Naive B cell (primary cell): ENCODE measurements around the gene PARVB. TPM values are rescaled to one million over a fixed set of nuclear protein-coding genes. Genes with fewer than 3 reads are reported as not detected.
"Not testable (repeated sequence)": the region's sequence is repeated elsewhere in the genome, so short reads cannot be mapped to it uniquely, and the experiment has no call there.

ENCODE experiments used
- ATAC-seq, 2 donors: fragments of 150-1000 bp; cut with Tn5 transposase; 2 replicates each; pipeline ENCODE4 v1.10.0; 2021; ENCODE audit warnings: low read depth in 2 of 2, mild to moderate bottlenecking in 2 of 2, moderate library complexity in 2 of 2
- DNase-seq: peaks from one replicate; pipeline ENCODE4 v3.0.0; 2022
- H3K27ac Mint-ChIP-seq, 6 donors: one replicate each; pipeline ENCODE4 v1.8.0; 2020 to 2022; ENCODE audit warnings: mild to moderate bottlenecking in 6 of 6, mixed read lengths in 6 of 6, moderate library complexity in 5 of 6, inconsistent platforms in 2 of 6
- H3K27me3 Mint-ChIP-seq, 3 donors: one replicate each; pipeline ENCODE4 v1.8.0; 2021 to 2022; ENCODE audit warnings: mixed read lengths in 3 of 3, mild to moderate bottlenecking in 1 of 3
- H3K36me3 Mint-ChIP-seq, 2 donors: one replicate each; pipeline ENCODE4 v1.8.0; 2020 to 2022; ENCODE audit warnings: mixed read lengths in 2 of 2, inconsistent platforms in 1 of 2, mild to moderate bottlenecking in 1 of 2
- H3K4me1 Mint-ChIP-seq, 3 donors: one replicate each; pipeline ENCODE4 v1.8.0; 2020 to 2022; ENCODE audit warnings: mixed read lengths in 3 of 3, inconsistent platforms in 1 of 3, mild to moderate bottlenecking in 1 of 3, moderate library complexity in 1 of 3
- H3K4me3 Mint-ChIP-seq, 8 donors: one replicate each; pipeline ENCODE4 v1.8.0; 2020 to 2022; ENCODE audit warnings: mild to moderate bottlenecking in 8 of 8, mixed read lengths in 8 of 8, moderate library complexity in 8 of 8, inconsistent platforms in 2 of 8
- H3K9me3 Mint-ChIP-seq, 7 donors: one replicate each; pipeline ENCODE4 v1.8.0; 2020 to 2022; ENCODE audit warnings: mixed read lengths in 7 of 7, mild to moderate bottlenecking in 5 of 7, inconsistent platforms in 2 of 7, moderate library complexity in 1 of 7
- polyA plus RNA-seq, 6 donors: library from polyadenylated mRNA; unstranded; fragments of 300-500 nt; fragmentation: Illumina TruSeq; gene quantifications; one replicate each; pipeline ENCODE4 v1.2.3, GENCODE V29; 2021; ENCODE audit warnings: low read depth in 6 of 6

Gene PARVB
- polyA plus RNA-seq, 6 donors from 2014 or later = 18.6 to 30.0 (median 21.3) TPM

GRCh38 chr22:44056649-44057048, 32.5 kb downstream of the PARVB start:
- not testable (repeated sequence) for H3K9me3 Mint-ChIP-seq, ATAC-seq, H3K27me3 Mint-ChIP-seq, DNase-seq, H3K4me3 Mint-ChIP-seq
- H3K4me1 Mint-ChIP-seq = peaks cover 16 to 29% (median 21%) of the 10 kb centered on the region in 3 donors
- H3K27ac Mint-ChIP-seq = peak overlapping the region in 2 of 6 donors; percentile 23 to 74
- peaks cover 13 to 17% of the 10 kb centered on the region in 2 donors for H3K36me3 Mint-ChIP-seq

DNA sequence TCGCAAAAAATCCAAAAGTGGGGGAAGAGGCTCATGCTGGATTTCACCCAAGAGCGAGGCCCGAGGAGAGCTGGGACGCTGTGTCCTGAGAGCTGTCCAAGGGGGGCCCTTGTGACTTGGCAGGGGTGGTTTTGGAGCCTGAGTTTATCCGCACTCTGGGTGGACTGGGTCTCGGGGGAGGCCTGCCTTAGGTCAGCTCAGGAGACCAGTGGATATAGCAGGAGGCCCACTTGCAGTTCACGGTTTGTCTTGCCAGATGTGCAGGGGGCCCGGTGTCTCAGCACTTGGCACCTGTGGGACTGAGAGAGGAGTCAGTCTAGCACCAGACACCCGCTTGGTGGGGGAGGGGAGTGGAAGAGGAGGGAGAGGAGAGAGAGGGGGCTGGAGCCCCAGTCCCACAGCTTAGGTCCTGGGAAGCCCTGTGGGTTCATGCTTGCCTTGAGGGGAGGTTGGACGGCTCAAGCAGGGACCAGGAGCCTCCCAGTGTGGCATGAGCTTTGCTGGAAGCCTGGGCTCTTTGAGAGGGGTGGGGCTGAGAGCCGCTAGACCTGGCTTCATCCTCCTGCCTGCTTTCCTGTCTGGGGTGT, 33.4 kb downstream of the PARVB start:
- Mint-ChIP-seq H3K4me3 (no peak overlapping the region), H3K4me1 (peaks cover 15 to 28% (median 26%) of the 10 kb centered on the region in 3 donors), H3K27ac (peak overlapping the region in 4 of 6 donors; percentile 23 to 78 (median 38)), H3K27me3 (no peaks in the 10 kb centered on the region), H3K36me3 (peaks cover 13 to 17% of the 10 kb centered on the region in 2 donors), H3K9me3 (peaks cover 3 to 8% (median 5%) of the 10 kb centered on the region in 7 donors)
- no peak for ATAC-seq
- no peak for DNase-seq

DNA sequence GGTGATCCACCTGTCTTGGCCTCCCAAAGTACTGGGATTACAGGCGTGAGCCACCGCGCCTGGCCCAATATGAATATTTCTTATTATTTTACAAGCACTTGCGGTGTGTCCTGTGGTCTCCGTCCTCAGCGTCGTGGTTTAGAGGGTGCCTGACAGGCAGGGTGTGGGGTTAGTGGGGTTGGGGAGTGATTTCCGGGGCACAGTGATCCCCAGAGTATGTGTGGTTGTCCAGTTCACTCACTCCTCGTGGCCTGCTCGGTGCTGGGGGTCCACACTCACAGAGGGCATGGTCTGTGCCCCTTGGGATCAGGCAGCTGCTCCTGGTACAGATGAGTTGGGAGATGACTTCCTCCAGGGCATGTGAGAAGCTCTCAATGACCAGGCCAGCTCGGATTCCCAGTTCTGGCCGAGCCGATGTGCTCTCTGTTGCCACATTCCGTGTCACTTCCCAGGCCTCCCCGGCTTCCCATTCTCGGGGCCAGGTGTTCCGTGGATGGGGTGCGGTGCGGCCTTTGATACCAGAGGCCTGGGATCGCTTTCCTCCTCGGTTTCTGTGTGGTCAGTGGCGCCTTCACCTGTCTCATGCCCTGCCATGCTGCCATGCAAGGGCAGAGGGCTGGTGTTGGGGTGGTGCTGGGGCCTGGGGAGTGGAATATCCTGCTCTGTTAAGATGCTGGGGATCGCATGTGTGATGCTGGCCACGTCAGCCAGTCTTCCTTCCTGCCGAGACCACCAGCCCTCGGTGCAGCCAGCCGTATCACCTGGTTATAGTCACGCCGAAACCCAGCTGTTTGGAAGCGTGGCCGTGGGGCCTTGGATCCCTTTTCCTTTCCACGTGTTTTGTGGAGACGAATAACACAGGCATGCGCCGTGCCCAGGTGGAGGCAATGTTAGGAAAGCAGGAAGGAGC, 39.6 kb downstream of the PARVB start:
- peak overlapping the region in 6 of 8 donors; percentile 15 to 74 (median 55) for H3K4me3 Mint-ChIP-seq
- peak; percentile 7 to 12 for ATAC-seq
- H3K36me3 Mint-ChIP-seq = peaks cover 13 to 17% of the 10 kb centered on the region in 2 donors
- DNase-seq = peak; percentile 29
- peaks cover 29 to 65% (median 53%) of the 10 kb centered on the region in 3 donors for H3K4me1 Mint-ChIP-seq
- H3K9me3 Mint-ChIP-seq = peaks cover 3 to 8% (median 5%) of the 10 kb centered on the region in 7 donors
- H3K27me3 Mint-ChIP-seq = no peaks in the 10 kb centered on the region
- peak overlapping the region; percentile 65 to 98 (median 87) for H3K27ac Mint-ChIP-seq

- peaks cover 38 to 79% (median 58%) of the 10 kb centered on the region in 3 donors for H3K4me1 Mint-ChIP-seq
- H3K4me3 Mint-ChIP-seq = peak overlapping the region in 4 of 8 donors; percentile 7 to 58 (median 20)
- ATAC-seq (no peak), DNase-seq (no peak)
- no peaks in the 10 kb centered on the region for H3K9me3 Mint-ChIP-seq
- H3K27ac Mint-ChIP-seq = peak overlapping the region; percentile 73 to 99 (median 94)
- H3K36me3 Mint-ChIP-seq = no peaks in the 10 kb centered on the region
- no peaks in the 10 kb centered on the region for H3K27me3 Mint-ChIP-seq
Measured at GRCh38 chr22:44067033-44067432, 42.9 kb downstream of the PARVB start.

GRCh38 chr22:44067901-44068300, 43.8 kb downstream of the PARVB start:
- no peaks in the 10 kb centered on the region for H3K9me3 Mint-ChIP-seq
- peak overlapping the region; percentile 98 to 100 (median 99) for H3K27ac Mint-ChIP-seq
- peak overlapping the region in 6 of 8 donors; percentile 45 to 90 (median 82) for H3K4me3 Mint-ChIP-seq
- H3K4me1 Mint-ChIP-seq = peaks cover 38 to 73% (median 50%) of the 10 kb centered on the region in 3 donors
- no peaks in the 10 kb centered on the region for H3K27me3 Mint-ChIP-seq
- no peaks in the 10 kb centered on the region for H3K36me3 Mint-ChIP-seq
- no peak for ATAC-seq
- no peak for DNase-seq

GRCh38 chr22:44068422-44069191, 44.5 kb downstream of the PARVB start:
- Mint-ChIP-seq H3K9me3 (no peaks in the 10 kb centered on the region), H3K27ac (peak overlapping the region; percentile 98 to 100 (median 99)), H3K27me3 (no peaks in the 10 kb centered on the region), H3K4me1 (peaks cover 34 to 66% (median 44%) of the 10 kb centered on the region in 3 donors), H3K36me3 (no peaks in the 10 kb centered on the region), H3K4me3 (peak overlapping the region; percentile 45 to 90 (median 82))
- DNase-seq (peak; percentile 86), ATAC-seq (peak; percentile 74 to 79)

DNA sequence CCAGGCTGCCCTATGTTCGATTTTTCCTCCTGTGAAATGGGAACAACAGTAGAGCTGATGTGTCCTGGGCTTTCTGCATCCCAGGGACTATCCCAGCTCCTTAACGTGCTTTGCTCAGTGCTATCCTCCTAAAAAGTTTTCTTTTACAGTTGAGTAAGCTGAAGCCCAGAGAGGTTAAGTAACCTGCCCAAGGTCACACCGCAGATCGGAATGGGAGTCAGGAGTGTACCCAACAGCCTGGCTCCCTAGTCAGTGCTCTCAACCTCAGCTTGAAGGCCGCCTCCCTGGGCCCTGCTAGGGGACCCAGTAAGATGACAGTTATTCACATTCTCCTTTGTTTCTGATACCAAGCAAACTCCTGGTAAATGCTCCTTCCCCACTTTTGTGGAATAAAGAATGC, 45.9 kb downstream of the PARVB start:
- Mint-ChIP-seq H3K27ac (peak overlapping the region; percentile 85 to 99 (median 98)), H3K9me3 (no peaks in the 10 kb centered on the region), H3K4me1 (peaks cover 33 to 63% (median 33%) of the 10 kb centered on the region in 3 donors), H3K4me3 (peak overlapping the region in 3 of 8 donors; percentile 5 to 49 (median 23)), H3K27me3 (no peaks in the 10 kb centered on the region), H3K36me3 (no peaks in the 10 kb centered on the region)
- DNase-seq (no peak), ATAC-seq (no peak)

DNA sequence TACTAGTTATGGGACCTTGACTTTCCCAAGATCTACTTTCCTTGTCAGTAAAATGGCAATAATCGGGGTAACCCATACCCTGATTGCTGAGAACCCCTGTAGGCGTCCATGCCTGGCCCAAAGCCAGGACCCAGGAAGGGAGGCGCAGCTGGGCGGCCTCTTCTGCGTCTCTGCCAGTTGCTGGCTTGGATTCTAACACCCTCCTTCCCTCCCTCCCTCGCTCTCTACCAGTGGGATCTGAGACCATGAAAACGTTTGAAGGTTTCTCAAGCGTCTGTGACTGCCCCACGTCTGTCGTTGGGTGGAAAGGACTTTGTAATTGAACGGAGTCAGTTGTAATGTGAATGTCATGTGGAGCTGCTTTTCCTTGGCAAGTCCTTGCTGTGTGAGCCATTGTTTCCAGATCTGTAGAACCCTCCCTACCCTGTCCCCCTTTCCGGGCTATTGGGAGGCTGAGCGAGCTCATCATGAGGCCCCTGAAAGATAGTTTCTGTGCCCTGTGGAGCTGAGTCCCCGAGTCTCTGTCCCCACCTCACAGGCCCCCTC, 47.8 kb downstream of the PARVB start:
- H3K27ac Mint-ChIP-seq = peak overlapping the region in 5 of 6 donors; percentile 14 to 89 (median 79)
- no peaks in the 10 kb centered on the region for H3K27me3 Mint-ChIP-seq
- DNase-seq (no peak), ATAC-seq (no peak)
- H3K4me1 Mint-ChIP-seq = peaks cover 36 to 50% (median 38%) of the 10 kb centered on the region in 3 donors
- no peaks in the 10 kb centered on the region for H3K36me3 Mint-ChIP-seq
- no peak overlapping the region for H3K4me3 Mint-ChIP-seq
- no peaks in the 10 kb centered on the region for H3K9me3 Mint-ChIP-seq

DNA sequence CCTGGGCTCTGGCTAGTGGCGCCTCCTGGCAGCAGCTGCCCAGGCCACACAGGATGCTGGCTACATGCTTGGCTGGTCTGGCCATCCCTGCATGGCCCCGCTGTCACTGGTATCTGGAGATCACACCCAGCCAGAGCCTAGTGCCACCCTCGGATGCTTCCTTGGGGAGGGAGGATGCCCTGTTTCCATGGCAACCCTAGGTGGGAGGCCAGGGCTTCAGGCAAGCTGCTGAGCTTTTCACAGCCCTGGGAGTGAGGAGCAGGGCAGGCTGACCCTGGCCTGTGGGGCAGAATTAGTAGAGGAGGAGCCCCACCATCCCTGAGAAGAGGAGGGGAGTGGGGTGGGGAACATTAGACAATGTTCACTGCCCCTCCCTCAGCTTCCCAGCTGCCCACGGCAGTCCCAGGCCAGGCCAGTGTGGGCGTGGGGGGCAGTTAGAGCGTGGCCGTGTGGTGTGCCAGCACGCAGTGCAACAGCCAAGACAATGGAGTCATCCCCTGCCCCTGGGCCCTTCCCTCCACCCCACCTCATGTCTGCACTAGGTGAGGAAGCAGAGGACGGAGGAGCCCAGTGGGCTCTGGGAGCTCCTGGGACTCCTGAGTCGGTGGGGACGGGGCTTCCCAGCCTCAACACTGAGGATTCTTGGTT, 50.4 kb downstream of the PARVB start:
- ATAC-seq (no peak), DNase-seq (no peak)
- H3K9me3 Mint-ChIP-seq = no peaks in the 10 kb centered on the region
- H3K4me1 Mint-ChIP-seq = peaks cover 22 to 30% (median 22%) of the 10 kb centered on the region in 3 donors
- H3K4me3 Mint-ChIP-seq = no peak overlapping the region
- H3K36me3 Mint-ChIP-seq = no peaks in the 10 kb centered on the region
- H3K27ac Mint-ChIP-seq = peak overlapping the region in 3 of 6 donors; percentile 20 to 81 (median 76)
- H3K27me3 Mint-ChIP-seq = no peaks in the 10 kb centered on the region

DNA sequence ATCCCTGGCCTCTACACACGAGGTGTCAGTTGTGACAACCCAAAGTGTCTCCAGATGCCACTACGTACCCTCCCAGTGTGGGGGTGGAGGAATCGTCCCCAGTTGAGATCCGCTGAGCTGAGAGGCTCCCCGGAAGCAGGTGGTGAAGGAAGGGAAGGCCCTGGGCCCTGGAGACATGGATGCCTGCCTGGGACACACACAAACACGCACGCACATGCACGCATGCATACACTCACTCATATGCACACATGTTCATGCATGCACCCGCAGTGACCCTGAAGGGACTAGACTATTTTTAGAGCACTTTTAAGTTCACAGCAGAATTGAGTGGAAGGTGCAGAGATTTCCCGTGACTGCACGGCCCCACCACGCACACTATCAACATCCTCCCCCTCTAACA, 50.9 kb downstream of the PARVB start:
- DNase-seq = no peak
- H3K4me3 Mint-ChIP-seq = no peak overlapping the region
- H3K36me3 Mint-ChIP-seq = no peaks in the 10 kb centered on the region
- no peaks in the 10 kb centered on the region for H3K27me3 Mint-ChIP-seq
- peak overlapping the region in 2 of 6 donors; percentile 20 to 21 for H3K27ac Mint-ChIP-seq
- H3K9me3 Mint-ChIP-seq = no peaks in the 10 kb centered on the region
- no peak for ATAC-seq
- peaks cover 19 to 27% (median 22%) of the 10 kb centered on the region in 3 donors for H3K4me1 Mint-ChIP-seq

DNA sequence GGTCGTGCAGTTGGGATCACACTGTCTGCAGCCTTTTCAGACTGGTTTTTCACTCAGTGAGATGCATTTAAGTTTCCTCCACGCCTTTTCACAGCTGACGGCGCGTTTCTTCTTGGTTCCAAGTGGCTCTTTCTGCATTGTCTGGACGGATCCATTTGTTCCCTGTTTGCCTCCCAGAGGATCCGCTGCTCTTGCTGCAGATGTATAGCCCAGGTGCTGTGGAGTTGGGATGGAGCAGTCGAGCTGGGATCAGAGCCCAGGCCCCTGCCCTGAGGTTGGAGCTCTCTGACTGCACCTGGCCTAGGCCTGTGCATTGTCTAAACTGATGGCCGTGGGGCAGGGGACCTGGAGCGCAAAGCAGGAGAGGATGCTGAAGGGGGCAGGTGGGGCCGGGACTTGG, 51.6 kb downstream of the PARVB start:
- Mint-ChIP-seq H3K4me1 (peaks cover 19 to 23% (median 22%) of the 10 kb centered on the region in 3 donors), H3K36me3 (no peaks in the 10 kb centered on the region), H3K27ac (peak overlapping the region in 2 of 6 donors; percentile 56 to 83), H3K27me3 (no peaks in the 10 kb centered on the region), H3K9me3 (no peaks in the 10 kb centered on the region), H3K4me3 (no peak overlapping the region)
- ATAC-seq = no peak
- no peak for DNase-seq

DNA sequence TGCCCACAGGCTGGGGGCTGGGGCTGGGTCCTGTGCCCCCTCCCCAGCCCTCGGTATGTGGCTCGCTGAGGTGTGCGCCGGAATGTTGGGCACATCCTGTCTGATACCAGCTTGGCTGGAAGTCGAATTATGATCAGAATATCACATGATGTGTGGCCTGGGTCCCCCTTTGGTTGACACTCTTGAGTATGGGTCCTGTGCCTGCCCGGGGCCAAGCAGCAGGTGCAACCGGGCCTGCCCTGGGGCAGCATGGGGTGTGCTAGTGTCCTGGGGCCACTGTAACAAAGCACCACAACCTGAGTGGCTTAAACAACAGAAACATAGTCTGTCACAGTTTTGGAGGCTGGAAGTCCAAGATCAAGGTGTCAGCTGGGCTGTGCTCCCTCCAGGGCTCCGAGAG, 52.7 kb downstream of the PARVB start:
- Mint-ChIP-seq H3K27me3 (no peaks in the 10 kb centered on the region), H3K4me3 (no peak overlapping the region), H3K36me3 (no peaks in the 10 kb centered on the region), H3K9me3 (no peaks in the 10 kb centered on the region), H3K4me1 (peaks cover 19 to 22% (median 19%) of the 10 kb centered on the region in 3 donors), H3K27ac (peak overlapping the region in 4 of 6 donors; percentile 20 to 90 (median 59))
- no peak for ATAC-seq
- DNase-seq = no peak
